Kidney (tissue), 14 donors: ENCODE measurements around the gene NKAIN1. TPM values are rescaled to one million over a fixed set of nuclear protein-coding genes. Genes with fewer than 3 reads are reported as not detected.

ENCODE experiments used
- DNase-seq, 5 donors: peaks; one replicate each; pipeline ENCODE4 v3.0.0-alpha.2; 2013 to 2020
- FAIRE-seq: peaks from 2 replicates; lab custom pipeline; 2012; peaks lifted over from hg19 to GRCh38; lab: Jason Lieb, UNC
- H3K27ac ChIP-seq, 2 donors: one replicate each; pipeline ENCODE4 v1.7.0; 2013; ENCODE audit warnings: low read depth in 2 of 2, low read length in 2 of 2, inconsistent platforms in 1 of 2
- H3K27me3 ChIP-seq: one replicate; pipeline ENCODE4 v1.7.1; 2013; ENCODE audit warnings: low read length, inconsistent platforms; ENCODE audit not compliant: control insufficient read depth, insufficient read depth
- H3K36me3 ChIP-seq, 3 donors: one replicate each; pipeline versions ENCODE4 v1.7.0 to v1.7.1; 2013; ENCODE audit warnings: low read length in 3 of 3, control low read depth in 1 of 3, inconsistent platforms in 1 of 3; ENCODE audit not compliant: insufficient read depth in 3 of 3, control insufficient read depth in 2 of 3
- H3K4me1 ChIP-seq, 3 donors: one replicate each; pipeline versions ENCODE4 v1.7.0 to v1.7.1; 2013; ENCODE audit warnings: low read length in 3 of 3, inconsistent platforms in 1 of 3, low read depth in 1 of 3; ENCODE audit not compliant: control insufficient read depth in 2 of 3, insufficient read depth in 2 of 3
- H3K4me3 ChIP-seq, 3 donors: one replicate each; pipeline versions ENCODE4 v1.7.0 to v1.8.1; 2013; ENCODE audit warnings: low read length in 3 of 3, control low read depth in 1 of 3, inconsistent platforms in 1 of 3
- H3K9ac ChIP-seq, 3 donors: one replicate each; pipeline versions ENCODE4 v1.7.0 to v1.7.1; 2013; ENCODE audit warnings: low read length in 3 of 3, control low read depth in 1 of 3, inconsistent platforms in 1 of 3
- H3K9me3 ChIP-seq, 3 donors: one replicate each; pipeline versions ENCODE4 v1.7.0 to v1.7.1; 2013; ENCODE audit warnings: low read length in 3 of 3, control low read depth in 1 of 3, inconsistent platforms in 1 of 3; ENCODE audit not compliant: control insufficient read depth in 2 of 3, insufficient read depth in 1 of 3
- CTCF ChIP-seq: IDR thresholded peaks from 3 replicates; pipeline ENCODE4 v1.5.1; 2012; ENCODE audit warnings: mild to moderate bottlenecking, moderate library complexity, borderline replicate concordance; ENCODE audit not compliant: insufficient read depth; ENCODE audit errors: extremely low read depth
- intact Hi-C: fragments of 100-400 bp; cut with DNase I; formaldehyde crosslinking; loops from one replicate; pipeline ENCODE4 v1.11.1; 2022
- polyA plus RNA-seq: library from polyadenylated mRNA; stranded (reverse); fragments of 350-450 nt; fragmentation: Illumina TruSeq; extraction: RNeasy Lipid Tissue Mini Kit (QIAGEN cat#74804); gene quantifications from one replicate; pipeline ENCODE4 v1.2.3, GENCODE V29; 2014; ENCODE audit warnings: low read depth, low replicate concordance; ENCODE audit not compliant: insufficient read depth
- total RNA-seq: library from RNA; stranded (reverse); fragmentation: NEBNext Ultra II Directional; extraction: Animal tissue kit (Norgen Biotek cat#: 25700); gene quantifications from one replicate; pipeline ENCODE4 v1.2.1, GENCODE V29; 2021
- donor health status: control.
- donor health status: control.
- donor health status: control.
- donor health status: control.
- donor health status: control.
- donor health status: DM: yes; HTN: yes; CAD: no.
- donor health status: Normal renal cell carcinoma (clear cell type).

NKAIN1 gene
- total and polyA plus RNA-seq, 2 donors from 2014 or later, result 0.19 to 0.34 TPM

DNA sequence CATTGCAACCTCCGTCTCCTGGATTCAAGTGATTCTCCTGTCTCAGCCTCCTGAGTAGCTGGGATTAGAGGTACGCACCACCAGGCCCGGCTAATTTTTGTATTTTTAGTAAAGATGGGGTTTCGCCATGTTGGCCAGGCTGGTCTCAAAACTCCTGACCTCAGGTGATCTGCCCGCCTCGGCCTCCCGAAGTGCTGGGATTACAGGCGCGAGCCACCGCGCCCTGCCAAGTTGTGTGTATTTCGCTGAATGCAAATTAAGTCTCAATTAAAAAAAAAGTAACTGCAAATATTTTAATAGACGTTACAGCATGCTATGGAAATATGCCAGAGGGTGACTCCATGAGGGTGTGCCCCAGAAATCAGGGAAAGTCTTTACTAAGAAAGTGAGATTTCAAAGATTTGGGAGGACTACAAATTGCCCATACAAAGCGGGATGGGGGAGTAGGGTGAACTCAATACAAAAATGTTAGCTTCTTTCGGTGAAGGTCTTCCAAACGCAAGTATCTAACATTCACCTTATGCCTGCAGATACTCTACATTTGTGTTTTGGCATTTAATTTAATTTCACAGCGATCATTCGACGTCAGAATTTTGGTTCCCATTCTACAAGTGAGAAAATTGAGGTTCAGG lies 85.6 kb downstream of the NKAIN1 start:
- Histone ChIP-seq H3K4me1 (peaks cover 0 to 2% (median 0%) of the 10 kb centered on the region in 3 donors), H3K9me3 (no peaks in the 10 kb centered on the region), H3K27me3 (no peaks in the 10 kb centered on the region), H3K36me3 (no peaks in the 10 kb centered on the region), H3K4me3 (peak overlapping the region; percentile 35 to 64 (median 40)), H3K9ac (peak overlapping the region; percentile 3 to 84 (median 37)), H3K27ac (peak overlapping the region; percentile 43 to 86)
- no peak for TF ChIP-seq CTCF
- intact Hi-C loops, result no loop called here
- DNase-seq (peak in 2 of 5 donors; percentile 33 to 52), FAIRE-seq (no peak)

DNA sequence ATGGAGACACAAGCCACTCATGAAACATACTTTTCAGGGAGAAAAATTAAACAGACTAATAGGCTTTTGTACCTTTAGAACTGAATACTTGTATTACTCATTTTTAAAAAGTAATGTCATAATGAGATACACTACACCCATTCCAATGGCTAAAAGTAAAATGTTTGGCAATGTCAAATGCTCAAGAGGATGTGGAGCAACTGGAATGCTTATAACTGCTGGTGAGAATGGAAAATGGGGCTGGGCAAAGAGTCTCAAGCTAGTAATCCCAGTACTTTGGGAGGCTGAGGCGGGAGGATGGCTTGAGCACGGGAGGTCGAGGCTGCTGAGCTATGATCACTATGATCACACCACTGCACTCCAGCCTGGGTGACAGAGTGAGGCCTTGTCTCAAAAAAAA lies 86.3 kb downstream of the NKAIN1 start:
- Histone ChIP-seq H3K9me3 (no peaks in the 10 kb centered on the region), H3K9ac (no peak overlapping the region), H3K36me3 (no peaks in the 10 kb centered on the region), H3K4me1 (peaks cover 0 to 2% (median 0%) of the 10 kb centered on the region in 3 donors), H3K27me3 (no peaks in the 10 kb centered on the region), H3K27ac (no peak overlapping the region), H3K4me3 (no peak overlapping the region)
- FAIRE-seq (no peak), DNase-seq (peak in 1 of 5 donors; percentile 42)
- TF ChIP-seq CTCF, result no peak
- intact Hi-C loops, result no loop called here

- intact Hi-C loops, result no loop called here
- H3K27ac ChIP-seq, result no peak overlapping the region
- peak in 4 of 5 donors; percentile 21 to 65 (median 40) for DNase-seq
- no peak for TF ChIP-seq CTCF
- FAIRE-seq, result no peak
- H3K36me3 ChIP-seq, result no peaks in the 10 kb centered on the region
- H3K27me3 ChIP-seq, result no peaks in the 10 kb centered on the region
- H3K9me3 ChIP-seq, result no peaks in the 10 kb centered on the region
- H3K9ac ChIP-seq, result no peak overlapping the region
- H3K4me3 ChIP-seq, result no peak overlapping the region
- peaks cover 0 to 2% (median 0%) of the 10 kb centered on the region in 3 donors for H3K4me1 ChIP-seq
Observed at GRCh38 chr1:31152181-31152795, 87.4 kb downstream of the NKAIN1 start.
